Activated CD4-positive, alpha-beta T cell treated with anti-CD3 and anti-CD28 coated beads, Interleukin-2, amount 50 U/mL, for 1 hour (primary cell): ENCODE data around the gene HNRNPLL.
"Not testable (repeated sequence)": the region's sequence is repeated elsewhere in the genome, so short reads cannot be mapped to it uniquely, and the experiment has no call there.

ENCODE experiments used
- DNase-seq: peaks from one replicate; pipeline ENCODE4 v3.0.0-alpha.2; 2020

The HNRNPLL gene

GRCh38 chr2:38617301-38617700, 14.6 kb upstream of the HNRNPLL start:
- DNase-seq: no peak

- DNase-seq: no peak
These were observed 12.5 kb upstream of the HNRNPLL start for GRCh38 chr2:38615237-38615636.

- DNase-seq: no peak
These were observed 11.1 kb upstream of the HNRNPLL start for GRCh38 chr2:38613849-38614213.

DNA sequence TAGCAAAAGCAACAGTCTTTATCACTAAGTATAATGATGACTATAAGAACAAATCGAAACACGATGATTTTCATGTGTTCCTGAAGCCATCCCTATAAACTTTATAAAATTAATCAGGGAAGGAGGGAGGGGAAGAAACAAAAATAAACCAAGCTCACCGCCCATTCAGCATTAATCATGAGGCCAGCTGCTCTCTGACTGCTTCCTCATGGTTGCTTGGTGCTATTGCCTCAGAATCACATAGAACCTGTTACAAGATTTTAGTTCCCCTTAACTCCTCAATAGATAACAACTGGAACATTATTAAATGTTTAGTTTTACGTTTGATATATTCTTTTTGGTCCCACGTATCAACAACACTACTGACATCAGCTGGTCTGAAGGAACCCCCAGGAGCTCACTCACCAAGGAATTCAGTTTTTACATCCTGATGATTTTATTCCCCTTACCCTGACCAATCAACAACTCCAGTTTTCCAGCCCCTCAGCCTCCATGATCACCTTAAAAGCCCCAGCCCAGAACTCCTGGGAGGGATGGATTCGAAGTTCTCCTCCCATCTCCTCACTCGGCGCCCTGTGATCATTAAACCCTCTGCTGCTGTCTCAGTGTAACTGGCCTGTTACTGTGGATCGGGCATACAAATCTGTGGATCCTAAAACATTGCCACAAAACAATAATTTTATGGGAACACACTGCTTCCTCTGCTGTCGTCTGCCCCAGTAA, 10.6 kb upstream of the HNRNPLL start:
- no peak for DNase-seq

GRCh38 chr2:38610851-38611801, 8.4 kb upstream of the HNRNPLL start:
- DNase-seq: no peak

GRCh38 chr2:38609246-38609645, 6.5 kb upstream of the HNRNPLL start:
- DNase-seq: not testable (repeated sequence)

DNA sequence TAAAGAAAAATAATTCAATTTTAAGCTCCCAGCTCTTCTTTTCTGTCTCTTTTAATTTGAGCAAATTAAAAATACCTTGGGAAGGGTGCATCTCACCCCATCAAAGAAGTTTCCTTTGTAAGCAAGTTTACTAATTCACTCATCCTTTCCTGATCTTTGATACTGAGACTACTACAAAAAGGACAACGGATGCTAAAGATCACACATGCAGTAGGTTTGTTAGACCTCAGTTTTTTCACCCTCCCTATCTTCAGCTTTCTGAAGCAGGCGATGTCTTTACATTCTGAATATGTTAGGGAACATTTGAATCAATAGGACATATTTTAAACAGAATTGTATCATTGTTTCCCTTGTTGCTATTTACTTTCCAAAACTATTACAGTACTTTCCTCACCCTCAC, 6.0 kb upstream of the HNRNPLL start:
- DNase-seq: no peak

DNA sequence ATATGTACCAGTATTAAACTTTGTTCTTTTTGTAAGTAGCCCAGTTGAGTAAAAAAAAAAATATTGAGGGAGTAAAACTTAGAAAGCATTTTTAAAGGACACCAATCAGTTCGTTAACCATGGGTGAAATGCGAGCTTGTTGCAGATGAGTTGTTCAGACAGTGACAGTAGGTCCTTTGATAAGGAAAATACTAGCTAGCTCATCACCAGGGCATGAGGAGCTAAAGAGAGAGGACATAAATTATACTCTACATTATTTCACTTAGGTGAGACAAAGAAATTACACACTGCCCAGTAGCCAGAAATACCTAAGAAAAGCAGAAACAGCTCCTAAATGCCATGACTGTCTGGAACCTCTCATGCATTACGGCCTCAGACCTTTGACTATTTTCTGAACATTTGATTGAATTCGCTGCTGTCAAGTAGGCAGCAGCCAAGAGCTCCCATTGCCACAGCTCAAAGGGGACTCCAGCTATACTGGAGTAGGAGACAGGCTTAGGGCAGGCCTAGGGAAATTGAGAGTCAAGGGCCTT, 2.6 kb upstream of the HNRNPLL start:
- no peak for DNase-seq

GRCh38 chr2:38603402-38604290, 918 bp upstream of the HNRNPLL start:
- peak; percentile 82 for DNase-seq

DNA sequence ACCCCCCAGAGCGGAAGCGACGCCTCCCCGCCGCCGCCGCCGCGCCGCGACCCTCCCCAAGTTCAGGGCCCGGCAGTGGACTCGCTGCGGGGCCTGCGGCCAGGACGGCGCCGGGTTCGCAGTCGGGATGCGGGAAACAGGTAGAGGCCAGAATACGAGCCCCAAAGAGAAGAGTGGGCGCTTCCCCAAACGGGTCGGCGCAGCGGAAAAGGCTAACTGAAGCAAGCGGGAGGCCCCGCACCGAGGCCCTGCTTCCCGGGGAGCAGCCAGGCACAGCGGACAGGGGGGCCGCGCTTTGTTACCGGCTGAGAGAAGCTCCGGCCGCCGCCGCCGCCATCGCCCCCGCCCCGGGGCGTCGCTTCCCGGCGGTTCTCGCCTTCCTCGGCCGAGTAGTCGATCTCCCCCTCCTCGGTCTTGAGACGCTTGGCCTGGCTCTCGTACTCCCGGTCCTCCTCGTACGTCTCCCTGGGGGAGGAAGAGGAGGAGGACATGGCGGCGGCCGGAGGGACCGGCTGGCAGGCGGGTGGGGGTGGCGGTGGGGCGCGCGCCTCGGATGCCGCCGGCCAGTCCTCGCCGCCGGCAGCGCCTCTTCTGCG, 494 bp downstream of the HNRNPLL start:
- peak; percentile 33 for DNase-seq

- no peak for DNase-seq
These were observed 1.1 kb downstream of the HNRNPLL start for GRCh38 chr2:38601463-38602135.

DNA sequence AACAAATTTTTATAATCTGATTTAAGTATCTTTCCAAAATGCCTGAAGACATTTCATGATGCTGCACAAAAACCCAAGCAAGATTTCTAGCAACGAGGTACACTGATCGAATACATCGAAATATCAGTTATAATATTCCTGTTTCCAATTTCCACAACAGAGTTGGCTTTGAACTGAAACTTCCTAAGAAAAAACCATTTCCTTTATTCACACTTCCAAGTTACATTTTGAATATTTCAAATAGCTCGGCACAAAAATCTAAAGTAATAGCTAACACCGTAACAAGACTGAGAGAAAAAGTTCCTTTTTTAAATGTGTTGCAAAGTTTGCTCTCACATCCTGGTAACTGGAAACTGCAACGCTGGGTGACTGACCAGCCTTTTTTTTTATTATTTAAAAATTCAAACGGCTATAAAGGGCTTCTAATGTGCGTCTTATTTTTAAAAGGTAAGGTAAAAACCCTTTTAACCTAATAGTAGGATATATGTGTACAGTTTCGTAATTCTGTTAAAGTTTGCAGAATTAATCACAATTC, 1.7 kb downstream of the HNRNPLL start:
- DNase-seq: no peak

GRCh38 chr2:38600242-38600891, 2.4 kb downstream of the HNRNPLL start:
- no peak for DNase-seq

GRCh38 chr2:38599706-38600105, 3.0 kb downstream of the HNRNPLL start:
- DNase-seq: no peak

DNA sequence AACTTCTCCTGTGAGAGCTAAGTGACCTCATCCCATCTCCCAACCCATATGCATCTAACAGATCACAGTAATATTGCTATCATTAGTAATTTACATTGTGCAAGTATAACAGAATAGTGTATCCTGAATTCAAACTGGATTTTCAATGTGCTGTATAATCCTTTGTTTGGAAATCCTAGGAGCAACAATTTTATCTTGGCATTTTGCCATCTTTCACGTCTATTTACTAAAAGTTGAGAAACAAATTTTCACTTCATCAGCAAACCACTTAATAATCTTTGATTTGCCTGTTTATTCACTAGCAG, 3.8 kb downstream of the HNRNPLL start:
- DNase-seq: no peak

- DNase-seq: no peak
These were observed 4.3 kb downstream of the HNRNPLL start for GRCh38 chr2:38598200-38598990.

DNA sequence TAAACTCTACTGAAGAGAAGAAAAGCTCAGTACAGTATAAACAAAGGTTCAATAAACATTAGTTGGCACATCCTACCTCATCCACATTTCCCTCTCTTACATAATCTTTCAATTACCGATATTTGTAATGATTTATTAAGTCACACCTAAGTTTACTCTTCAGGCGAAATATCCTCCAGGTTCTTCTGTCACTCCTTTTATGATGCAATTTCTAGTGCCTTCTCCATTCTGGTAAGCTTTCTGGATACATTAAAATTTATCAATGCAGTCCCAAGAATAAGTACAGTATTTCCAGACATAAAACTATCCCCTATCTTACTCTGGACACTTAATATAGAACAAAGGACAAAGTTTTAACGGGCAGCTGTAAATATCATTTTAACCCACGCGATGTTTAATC, 5.6 kb downstream of the HNRNPLL start:
- DNase-seq: no peak

DNA sequence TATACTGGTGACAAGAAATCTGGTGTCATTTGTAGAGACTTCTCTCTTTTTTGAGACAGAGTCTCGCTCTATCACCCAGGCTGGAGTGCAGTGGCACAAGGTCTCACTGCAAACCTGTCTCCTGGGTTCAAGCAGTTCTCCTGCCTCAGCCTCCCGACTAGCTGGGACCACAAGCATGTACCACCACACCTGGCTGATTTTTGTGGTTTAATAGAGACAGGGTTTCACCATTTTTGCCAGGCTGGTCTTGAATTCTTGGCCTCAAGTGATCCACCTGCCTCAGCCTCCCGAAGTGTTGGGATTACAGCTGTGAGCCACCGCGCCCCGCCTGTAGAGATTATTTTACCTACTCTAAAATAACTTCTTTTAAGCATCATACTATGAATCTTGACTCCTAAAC, 6.5 kb downstream of the HNRNPLL start:
- no peak for DNase-seq

- DNase-seq: no peak
These were observed 9.8 kb downstream of the HNRNPLL start for GRCh38 chr2:38592951-38593350.

- no peak for DNase-seq
These were observed 11.6 kb downstream of the HNRNPLL start for GRCh38 chr2:38591152-38591551.
